Uterus (tissue), 2 donors: ENCODE results near the gene DOC2A.

Experiments used
- CTCF ChIP-seq, 4 experiments: fragments of 200-600 bp in 2 of 4; fragments of 450-650 bp in 2 of 4; sonication (generic) in 2 of 4; IDR thresholded peaks; one replicate each; pipeline ENCODE4 v1.5.1; 2016 to 2019; ENCODE audit warnings: antibody characterized with exemption in 4 of 4, mild to moderate bottlenecking in 2 of 4, moderate library complexity in 1 of 4
- POLR2A ChIP-seq, 2 donors: fragments of 450-650 bp; IDR thresholded peaks; one replicate each; pipeline ENCODE4 v1.6.1; 2016; ENCODE audit warnings: antibody characterized with exemption in 2 of 2, mild to moderate bottlenecking in 1 of 2, moderate library complexity in 1 of 2

GRCh38 chr16:30022887-30023286 is 12.1 kb upstream of the DOC2A start, which contains the start of gene C16orf92:
- TF ChIP-seq POLR2A (IDR thresholded peaks at IDR 0.05) (no peak), CTCF (IDR thresholded peaks at IDR 0.05) (no peak)
